ENCODE measurements around the gene TRAPPC12.

TRAPPC12 gene

GRCh38 chr2:3379647-3380534 is at the start of gene TRAPPC12:
TSS of gene TRAPPC12 (plus strand) at chr2:3379694. CDS start at chr2:3387624, 7,930 bp downstream.
- peaks cover 50% of the 10 kb centered on the region for H3K4me1 Mint-ChIP-seq

GRCh38 chr2:3332133-3332532 is 47.4 kb upstream of the TRAPPC12 start:
- ATAC-seq: no peak
- peaks cover 72% of the 10 kb centered on the region for H3K36me3 Mint-ChIP-seq
- no peak overlapping the region for H3K27ac Mint-ChIP-seq
- no peaks in the 10 kb centered on the region for H3K27me3 Mint-ChIP-seq
- peaks cover 6% of the 10 kb centered on the region for H3K9me3 Mint-ChIP-seq
- H3K4me3 Mint-ChIP-seq: no peak overlapping the region
- H3K4me1 Mint-ChIP-seq: peaks cover 20% of the 10 kb centered on the region

More at GRCh38 chr2:3379647-3380534, at the start of gene TRAPPC12:
- H3K27ac Mint-ChIP-seq: peak within 1 kb of the TSS; percentile 99
- H3K36me3 Mint-ChIP-seq: peaks cover 14% of the 10 kb centered on the region
- ATAC-seq: peak; percentile 91
- H3K4me3 Mint-ChIP-seq: peak within 1 kb of the TSS; percentile 91
- H3K27me3 Mint-ChIP-seq: no peaks in the 10 kb centered on the region
- H3K9me3 Mint-ChIP-seq: peaks cover 3% of the 10 kb centered on the region

DNA sequence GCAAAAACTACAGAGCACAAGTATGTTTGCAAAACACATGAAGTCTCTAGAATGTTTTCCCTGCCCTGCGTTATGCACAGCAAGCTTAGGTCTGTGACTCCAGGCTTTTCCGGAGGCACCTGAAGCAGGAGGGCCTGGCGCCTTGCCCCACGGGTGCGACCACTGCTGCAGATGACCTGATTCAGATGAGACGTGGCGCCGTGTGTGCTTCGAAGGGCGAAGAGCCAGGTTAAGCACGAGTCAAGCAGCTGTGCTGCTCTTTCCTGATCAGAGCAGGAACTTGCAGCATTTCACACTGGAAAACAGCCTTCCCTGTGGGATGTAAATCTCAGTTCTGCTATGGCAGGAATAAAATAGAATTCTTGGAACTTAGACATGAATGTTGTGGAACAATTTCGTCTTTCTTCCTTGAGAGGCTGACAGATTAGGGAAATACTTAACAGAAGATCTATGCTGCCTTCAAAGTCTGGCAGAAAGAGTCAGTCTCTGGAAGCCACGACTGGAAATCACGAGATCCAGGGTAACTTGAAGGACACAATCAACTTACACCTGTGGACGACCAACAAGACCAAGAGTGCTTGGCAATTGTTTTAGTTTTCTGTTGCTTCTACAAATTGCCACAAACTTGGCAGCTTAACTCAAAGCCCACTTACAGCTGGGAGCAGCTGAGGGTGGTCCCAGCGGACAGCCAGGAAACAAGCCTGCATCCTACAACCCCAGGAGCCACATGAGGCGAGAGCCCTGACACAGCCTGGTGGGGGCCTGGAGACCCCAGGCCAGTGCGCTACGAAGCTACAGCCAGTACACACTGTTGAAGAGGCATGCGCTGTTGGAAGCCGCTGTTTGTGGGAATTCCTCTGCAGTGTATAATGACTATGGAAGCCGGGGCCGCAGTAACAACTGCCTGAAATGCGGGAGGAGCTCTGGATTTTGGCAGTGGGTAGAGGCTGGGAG is 44.8 kb upstream of the TRAPPC12 start:
- H3K27ac Mint-ChIP-seq: no peak overlapping the region
- peaks cover 6% of the 10 kb centered on the region for H3K9me3 Mint-ChIP-seq
- no peak for ATAC-seq
- peaks cover 14% of the 10 kb centered on the region for H3K4me1 Mint-ChIP-seq
- no peak overlapping the region for H3K4me3 Mint-ChIP-seq
- no peaks in the 10 kb centered on the region for H3K27me3 Mint-ChIP-seq
- peaks cover 74% of the 10 kb centered on the region for H3K36me3 Mint-ChIP-seq

DNA sequence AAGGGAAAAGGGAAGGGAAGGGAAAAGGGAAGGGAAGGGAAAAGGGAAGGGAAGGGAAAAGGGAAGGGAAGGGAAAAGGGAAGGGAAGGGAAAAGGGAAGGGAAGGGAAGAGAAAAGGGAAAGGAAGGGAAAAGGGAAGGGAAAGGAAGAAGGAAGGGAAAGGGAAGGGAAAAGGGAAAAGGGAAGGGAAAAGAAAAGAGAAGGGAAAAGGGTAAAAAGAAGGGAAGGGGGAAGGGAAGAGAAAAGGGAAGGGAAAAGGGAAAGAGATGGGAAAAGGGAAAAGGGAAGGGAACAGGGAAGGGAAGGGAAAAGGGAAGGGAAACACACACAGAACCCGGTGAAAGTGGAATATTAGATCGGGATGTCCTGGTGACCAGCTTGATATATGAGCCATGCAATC is 42.6 kb upstream of the TRAPPC12 start:
- no peaks in the 10 kb centered on the region for H3K4me1 Mint-ChIP-seq
- peaks cover 70% of the 10 kb centered on the region for H3K36me3 Mint-ChIP-seq
- no peaks in the 10 kb centered on the region for H3K9me3 Mint-ChIP-seq
- H3K27ac Mint-ChIP-seq: no peak overlapping the region
- H3K4me3 Mint-ChIP-seq: no peak overlapping the region
- ATAC-seq: no peak
- no peaks in the 10 kb centered on the region for H3K27me3 Mint-ChIP-seq

- no peaks in the 10 kb centered on the region for H3K27me3 Mint-ChIP-seq
- H3K36me3 Mint-ChIP-seq: peaks cover 62% of the 10 kb centered on the region
- H3K4me1 Mint-ChIP-seq: no peaks in the 10 kb centered on the region
- H3K4me3 Mint-ChIP-seq: no peak overlapping the region
- no peak overlapping the region for H3K27ac Mint-ChIP-seq
- ATAC-seq: no peak
- no peaks in the 10 kb centered on the region for H3K9me3 Mint-ChIP-seq
Measured at GRCh38 chr2:3338340-3338739, 41.2 kb upstream of the TRAPPC12 start.

- no peak for ATAC-seq
- Mint-ChIP-seq H3K27me3 (no peaks in the 10 kb centered on the region), H3K9me3 (no peaks in the 10 kb centered on the region)
Measured at GRCh38 chr2:3340144-3340543, 39.4 kb upstream of the TRAPPC12 start.

GRCh38 chr2:3341336-3341735 is 38.2 kb upstream of the TRAPPC12 start:
- peaks cover 49% of the 10 kb centered on the region for H3K36me3 Mint-ChIP-seq
- H3K4me3 Mint-ChIP-seq: no peak overlapping the region
- H3K27ac Mint-ChIP-seq: no peak overlapping the region
- H3K9me3 Mint-ChIP-seq: no peaks in the 10 kb centered on the region
- H3K27me3 Mint-ChIP-seq: no peaks in the 10 kb centered on the region
- peak; percentile 51 for ATAC-seq
- H3K4me1 Mint-ChIP-seq: no peaks in the 10 kb centered on the region

More at GRCh38 chr2:3340144-3340543, 39.4 kb upstream of the TRAPPC12 start:
- no peak overlapping the region for H3K4me3 Mint-ChIP-seq
- no peaks in the 10 kb centered on the region for H3K4me1 Mint-ChIP-seq
- no peak overlapping the region for H3K27ac Mint-ChIP-seq
- peaks cover 49% of the 10 kb centered on the region for H3K36me3 Mint-ChIP-seq

GRCh38 chr2:3342324-3342723 is 37.2 kb upstream of the TRAPPC12 start:
- H3K9me3 Mint-ChIP-seq: peaks cover under 1% of the 10 kb centered on the region
- peaks cover 49% of the 10 kb centered on the region for H3K36me3 Mint-ChIP-seq
- ATAC-seq: no peak
- H3K27me3 Mint-ChIP-seq: no peaks in the 10 kb centered on the region
- no peak overlapping the region for H3K27ac Mint-ChIP-seq
- no peak overlapping the region for H3K4me3 Mint-ChIP-seq
- H3K4me1 Mint-ChIP-seq: no peaks in the 10 kb centered on the region

DNA sequence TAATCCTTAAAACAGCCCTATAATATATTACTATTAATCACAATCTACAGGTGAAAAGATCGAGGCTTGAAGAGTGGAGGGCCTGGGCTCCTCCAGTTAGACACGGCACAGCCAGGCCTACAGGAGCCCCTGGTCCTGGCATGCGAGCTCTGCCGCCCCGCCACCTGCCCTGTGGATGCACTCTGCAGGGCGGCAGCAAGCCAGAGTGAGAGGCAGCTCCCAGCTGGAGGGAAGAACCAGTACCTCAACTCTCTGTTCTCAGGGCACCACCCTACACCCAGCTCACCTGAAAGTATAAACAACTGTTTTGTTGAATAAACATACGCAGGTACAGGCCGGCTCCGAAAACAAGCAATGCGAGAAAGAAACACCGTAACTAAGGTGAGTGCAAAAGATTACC is 36.5 kb upstream of the TRAPPC12 start:
- Mint-ChIP-seq H3K4me1 (no peaks in the 10 kb centered on the region), H3K36me3 (peaks cover 50% of the 10 kb centered on the region), H3K9me3 (peaks cover 5% of the 10 kb centered on the region), H3K27me3 (no peaks in the 10 kb centered on the region), H3K27ac (no peak overlapping the region), H3K4me3 (no peak overlapping the region)
- ATAC-seq: no peak

DNA sequence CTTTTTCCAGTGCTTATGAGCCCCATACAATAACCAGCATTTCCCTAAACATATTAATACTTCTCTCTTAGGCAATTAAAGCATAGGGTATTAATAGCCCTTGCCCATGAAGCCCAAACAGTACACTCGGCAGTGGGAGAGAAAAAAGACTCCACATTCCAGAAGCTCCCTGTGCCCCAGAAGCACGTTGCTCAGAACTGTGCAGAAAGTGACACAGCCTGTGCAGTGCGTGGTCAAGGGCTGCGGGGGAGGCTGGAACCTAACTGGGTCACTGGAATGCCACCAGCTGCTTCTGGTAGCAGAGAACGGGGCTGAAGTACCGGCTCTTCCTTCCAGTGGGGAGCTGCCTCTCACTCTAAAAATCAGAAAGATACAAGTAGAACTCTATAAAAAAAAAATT is 34.6 kb upstream of the TRAPPC12 start:
- no peak for ATAC-seq
- Mint-ChIP-seq H3K4me3 (no peak overlapping the region), H3K4me1 (no peaks in the 10 kb centered on the region), H3K27ac (no peak overlapping the region), H3K36me3 (peaks cover 67% of the 10 kb centered on the region), H3K27me3 (no peaks in the 10 kb centered on the region), H3K9me3 (peaks cover 5% of the 10 kb centered on the region)

GRCh38 chr2:3345621-3346020 is 33.9 kb upstream of the TRAPPC12 start:
- Mint-ChIP-seq H3K27me3 (no peaks in the 10 kb centered on the region), H3K4me1 (no peaks in the 10 kb centered on the region), H3K27ac (no peak overlapping the region), H3K9me3 (peaks cover 12% of the 10 kb centered on the region), H3K4me3 (no peak overlapping the region), H3K36me3 (peaks cover 70% of the 10 kb centered on the region)
- ATAC-seq: no peak

- Mint-ChIP-seq H3K27ac (no peak overlapping the region), H3K36me3 (peaks cover 86% of the 10 kb centered on the region), H3K27me3 (no peaks in the 10 kb centered on the region), H3K4me3 (no peak overlapping the region), H3K4me1 (no peaks in the 10 kb centered on the region), H3K9me3 (peaks cover 17% of the 10 kb centered on the region)
- ATAC-seq: no peak
Measured at GRCh38 chr2:3348767-3349166, 30.7 kb upstream of the TRAPPC12 start.

GRCh38 chr2:3349211-3349693 is 30.2 kb upstream of the TRAPPC12 start:
- H3K27me3 Mint-ChIP-seq: no peaks in the 10 kb centered on the region
- peaks cover 91% of the 10 kb centered on the region for H3K36me3 Mint-ChIP-seq

GRCh38 chr2:3354986-3355385 is 24.5 kb upstream of the TRAPPC12 start:
- Mint-ChIP-seq H3K4me3 (no peak overlapping the region), H3K4me1 (peaks cover 13% of the 10 kb centered on the region)
- ATAC-seq: no peak

More at GRCh38 chr2:3349211-3349693, 30.2 kb upstream of the TRAPPC12 start:
- no peak for ATAC-seq
- peaks cover 17% of the 10 kb centered on the region for H3K9me3 Mint-ChIP-seq
- no peak overlapping the region for H3K4me3 Mint-ChIP-seq
- H3K27ac Mint-ChIP-seq: no peak overlapping the region
- H3K4me1 Mint-ChIP-seq: no peaks in the 10 kb centered on the region

DNA sequence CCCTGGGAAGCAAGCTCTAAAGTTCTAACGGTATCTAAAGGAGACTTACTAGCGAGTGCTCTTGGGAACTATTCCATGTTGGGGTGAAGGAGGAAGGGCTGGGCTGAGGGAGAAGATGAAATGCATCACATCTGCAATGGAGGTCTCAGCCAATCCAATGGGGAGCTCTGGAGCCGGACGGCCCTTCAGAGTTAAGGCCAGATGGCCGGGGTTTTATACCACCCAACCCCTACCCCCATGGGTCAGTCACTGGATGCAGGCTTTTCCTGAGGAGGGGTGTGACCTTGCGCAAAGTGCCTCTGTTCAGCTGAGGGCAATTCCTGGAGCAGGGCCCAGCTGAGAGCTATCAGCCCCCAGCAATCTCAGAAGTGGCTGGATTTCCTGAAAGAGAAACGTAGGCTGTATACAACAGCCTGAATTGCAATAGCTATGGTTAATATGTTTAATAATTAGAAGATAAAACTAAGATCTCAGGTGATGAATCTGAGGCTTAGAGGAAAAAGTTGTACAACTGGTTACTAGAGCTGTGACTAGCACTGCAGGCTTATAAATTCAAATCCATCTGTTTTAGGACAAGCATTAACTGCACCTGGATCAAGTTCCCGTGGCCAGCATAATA is 23.4 kb upstream of the TRAPPC12 start:
- Mint-ChIP-seq H3K27me3 (no peaks in the 10 kb centered on the region), H3K4me3 (no peak overlapping the region), H3K9me3 (peaks cover 4% of the 10 kb centered on the region), H3K4me1 (peaks cover 23% of the 10 kb centered on the region), H3K36me3 (peaks cover 36% of the 10 kb centered on the region), H3K27ac (no peak overlapping the region)
- no peak for ATAC-seq

More at GRCh38 chr2:3354986-3355385, 24.5 kb upstream of the TRAPPC12 start:
- Mint-ChIP-seq H3K36me3 (peaks cover 47% of the 10 kb centered on the region), H3K27ac (no peak overlapping the region), H3K9me3 (peaks cover 11% of the 10 kb centered on the region), H3K27me3 (no peaks in the 10 kb centered on the region)

All from stimulated activated memory B cell treated with anti-CD40 and anti-IgM and Interleukin-4, amounts not matched to agents 10 μg/mL and 1 μg/mL and 100 μg/mL, for 72 hours (primary cell).